PFSK-1 (cell line): ENCODE data around the gene MAN1C1.

Experiments
- FOXP2 ChIP-seq: optimal IDR thresholded peaks from 2 replicates; pipeline ENCODE3; 2011; ENCODE audit warnings: borderline replicate concordance, control low read depth, inconsistent platforms; ENCODE audit not compliant: insufficient read depth; ENCODE audit errors: extremely low read length, extremely low read depth
- POLR2AphosphoS5 ChIP-seq: IDR thresholded peaks from 2 replicates; pipeline ENCODE4 v1.6.1; 2012; ENCODE audit warnings: low read depth, mild to moderate bottlenecking, control low read depth, low read length, moderate library complexity
- SIN3A ChIP-seq: IDR thresholded peaks from 2 replicates; pipeline ENCODE4 v1.6.1; 2012; ENCODE audit warnings: mild to moderate bottlenecking, low read length, moderate library complexity, borderline replicate concordance; ENCODE audit not compliant: insufficient read depth
- TAF1 ChIP-seq: IDR thresholded peaks from 2 replicates; pipeline ENCODE4 v1.6.1; 2012; ENCODE audit warnings: low read length, control low read depth, borderline replicate concordance; ENCODE audit not compliant: insufficient read depth
- TF ChIP-seq, protein P1 (sequence below), 2 experiments: IDR thresholded peaks; 2 replicates each; pipeline versions ENCODE4 v1.6.1 to v1.8.0; 2011 to 2012; ENCODE audit warnings: low read depth in 2 of 2, low read length in 2 of 2, control low read depth in 1 of 2, inconsistent platforms in 1 of 2, mild to moderate bottlenecking in 1 of 2, moderate library complexity in 1 of 2; ENCODE audit not compliant: insufficient read depth in 1 of 2

The MAN1C1 gene

DNA sequence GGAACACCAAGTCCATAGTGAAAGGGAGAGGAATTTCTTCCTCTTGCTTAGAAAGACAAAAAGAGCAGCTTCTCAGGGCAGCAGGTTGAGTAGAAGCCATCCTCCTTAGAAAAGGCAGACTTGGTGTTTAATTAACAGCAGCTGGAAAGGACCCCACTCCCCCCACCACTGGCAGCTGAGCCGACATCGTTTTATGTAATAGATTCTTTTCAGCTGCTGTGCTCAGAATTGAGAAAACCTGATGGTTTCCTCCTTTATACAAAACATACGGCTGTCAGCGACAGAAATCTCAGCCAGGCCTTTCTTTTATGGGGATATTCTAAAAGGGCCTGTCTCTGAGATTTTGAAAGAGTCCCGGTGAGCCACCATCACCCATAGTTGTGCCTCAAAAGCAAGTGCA is 49.9 kb downstream of the MAN1C1 start:
- TF ChIP-seq, protein P1, sequence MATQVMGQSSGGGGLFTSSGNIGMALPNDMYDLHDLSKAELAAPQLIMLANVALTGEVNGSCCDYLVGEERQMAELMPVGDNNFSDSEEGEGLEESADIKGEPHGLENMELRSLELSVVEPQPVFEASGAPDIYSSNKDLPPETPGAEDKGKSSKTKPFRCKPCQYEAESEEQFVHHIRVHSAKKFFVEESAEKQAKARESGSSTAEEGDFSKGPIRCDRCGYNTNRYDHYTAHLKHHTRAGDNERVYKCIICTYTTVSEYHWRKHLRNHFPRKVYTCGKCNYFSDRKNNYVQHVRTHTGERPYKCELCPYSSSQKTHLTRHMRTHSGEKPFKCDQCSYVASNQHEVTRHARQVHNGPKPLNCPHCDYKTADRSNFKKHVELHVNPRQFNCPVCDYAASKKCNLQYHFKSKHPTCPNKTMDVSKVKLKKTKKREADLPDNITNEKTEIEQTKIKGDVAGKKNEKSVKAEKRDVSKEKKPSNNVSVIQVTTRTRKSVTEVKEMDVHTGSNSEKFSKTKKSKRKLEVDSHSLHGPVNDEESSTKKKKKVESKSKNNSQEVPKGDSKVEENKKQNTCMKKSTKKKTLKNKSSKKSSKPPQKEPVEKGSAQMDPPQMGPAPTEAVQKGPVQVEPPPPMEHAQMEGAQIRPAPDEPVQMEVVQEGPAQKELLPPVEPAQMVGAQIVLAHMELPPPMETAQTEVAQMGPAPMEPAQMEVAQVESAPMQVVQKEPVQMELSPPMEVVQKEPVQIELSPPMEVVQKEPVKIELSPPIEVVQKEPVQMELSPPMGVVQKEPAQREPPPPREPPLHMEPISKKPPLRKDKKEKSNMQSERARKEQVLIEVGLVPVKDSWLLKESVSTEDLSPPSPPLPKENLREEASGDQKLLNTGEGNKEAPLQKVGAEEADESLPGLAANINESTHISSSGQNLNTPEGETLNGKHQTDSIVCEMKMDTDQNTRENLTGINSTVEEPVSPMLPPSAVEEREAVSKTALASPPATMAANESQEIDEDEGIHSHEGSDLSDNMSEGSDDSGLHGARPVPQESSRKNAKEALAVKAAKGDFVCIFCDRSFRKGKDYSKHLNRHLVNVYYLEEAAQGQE (IDR thresholded peaks at IDR 0.05; ENCODE audit: insufficient read depth in 1 of 2, low read depth in 2 of 2, low read length in 2 of 2) = no peak
- TF ChIP-seq SIN3A = no peak
- no peak for TF ChIP-seq POLR2AphosphoS5

DNA sequence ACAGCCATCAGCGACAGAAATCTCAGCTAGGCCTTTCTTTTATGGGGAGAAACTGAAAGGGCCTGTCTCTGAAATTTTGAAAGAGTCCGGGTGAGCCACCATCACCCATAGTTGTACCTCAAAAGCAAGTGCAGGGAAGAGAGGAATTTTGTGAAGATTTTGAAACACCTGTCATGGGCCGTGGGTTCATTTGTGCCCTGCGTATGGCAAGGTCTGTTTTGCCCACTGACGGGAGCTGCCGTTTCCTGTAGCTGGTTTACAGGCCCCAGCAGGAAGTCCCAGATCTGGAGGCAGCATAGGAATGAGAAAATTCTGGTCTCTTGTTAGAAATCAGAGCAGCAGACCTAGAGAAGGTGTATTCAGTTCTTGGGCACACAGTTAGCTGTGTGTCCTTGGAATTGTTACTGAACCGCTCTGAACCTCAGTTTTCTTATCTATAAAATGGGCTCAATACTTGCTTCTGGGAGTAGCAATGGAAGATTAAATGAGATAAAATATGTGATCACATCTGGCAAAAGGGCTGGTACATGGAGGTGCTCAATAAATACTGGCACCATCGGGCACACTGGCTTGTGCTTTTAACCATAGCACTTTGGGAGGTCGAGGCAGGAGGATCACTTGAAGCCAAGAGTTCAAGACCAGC is 52.5 kb downstream of the MAN1C1 start:
- TF ChIP-seq POLR2AphosphoS5 = no peak
- no peak for TF ChIP-seq TAF1
- no peak for TF ChIP-seq FOXP2
- TF ChIP-seq, protein P1 (IDR thresholded peaks at IDR 0.05; ENCODE audit: insufficient read depth in 1 of 2, low read depth in 2 of 2, low read length in 2 of 2) = no peak
- TF ChIP-seq SIN3A = no peak

DNA sequence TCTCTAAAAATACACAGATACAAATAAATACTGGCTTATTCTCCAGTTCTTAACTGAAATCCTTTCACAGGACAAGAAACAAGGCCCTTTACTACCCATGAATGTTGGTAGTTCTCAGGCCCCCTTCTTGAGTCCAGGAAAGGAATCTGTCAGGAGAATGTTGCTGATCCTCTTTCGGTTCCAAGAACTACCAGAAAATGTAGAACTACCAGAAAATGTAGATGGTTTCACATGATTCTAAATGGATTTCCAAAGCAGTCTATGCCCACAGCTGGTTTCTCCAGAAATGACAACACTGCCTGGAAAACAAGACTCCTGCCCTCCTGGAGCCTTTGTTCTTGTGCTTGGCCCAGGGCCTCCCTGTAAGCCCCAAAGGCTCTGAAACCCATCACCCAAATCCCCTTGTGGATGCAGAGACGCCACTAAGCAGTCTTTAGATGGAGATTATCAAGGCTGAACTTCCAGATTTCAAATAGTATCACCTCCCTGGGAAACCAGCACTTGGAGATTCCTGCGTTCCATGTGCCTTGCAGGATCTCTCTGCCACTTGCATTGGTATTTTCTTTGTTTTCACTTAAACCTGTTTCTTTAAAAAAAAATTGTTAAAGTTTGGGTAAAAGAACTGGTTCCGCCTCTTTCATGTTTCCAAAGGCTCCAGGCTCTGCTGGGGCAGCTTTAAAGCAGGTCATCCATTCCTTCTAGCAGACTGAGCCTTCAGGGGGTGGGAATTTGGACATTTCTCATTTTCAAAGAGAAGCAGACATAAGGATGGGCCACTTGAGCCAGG is 53.4 kb downstream of the MAN1C1 start:
- TF ChIP-seq POLR2AphosphoS5 = no peak
- TF ChIP-seq TAF1 = no peak
- no peak for TF ChIP-seq FOXP2
- TF ChIP-seq, protein P1 (IDR thresholded peaks at IDR 0.05; ENCODE audit: insufficient read depth in 1 of 2, low read depth in 2 of 2, low read length in 2 of 2) = no peak
- TF ChIP-seq SIN3A = no peak

DNA sequence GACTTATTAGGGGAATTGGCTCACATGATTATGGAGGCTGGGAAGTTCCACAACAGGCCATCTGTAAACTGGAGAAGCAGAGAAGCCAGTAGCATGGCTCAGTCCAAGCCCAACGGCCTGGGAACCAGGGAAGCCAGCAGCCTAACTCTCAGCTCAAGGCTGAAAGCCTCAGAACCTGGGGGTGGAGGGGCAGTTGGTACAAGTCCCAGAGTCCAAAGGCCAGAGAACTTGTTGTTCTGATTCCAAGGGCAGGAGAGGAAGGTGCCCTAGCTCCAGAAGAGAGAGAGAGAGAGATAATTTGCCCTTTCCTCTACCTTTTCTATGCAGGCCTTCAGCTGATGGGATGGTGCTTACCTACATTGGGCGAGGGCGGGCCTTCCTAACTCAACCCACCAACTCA is 55.3 kb downstream of the MAN1C1 start:
- TF ChIP-seq FOXP2 = no peak
- no peak for TF ChIP-seq SIN3A
- TF ChIP-seq POLR2AphosphoS5 = no peak
- no peak for TF ChIP-seq TAF1
- TF ChIP-seq, protein P1 (IDR thresholded peaks at IDR 0.05; ENCODE audit: insufficient read depth in 1 of 2, low read depth in 2 of 2, low read length in 2 of 2) = no peak
